Pancreas (tissue), 10 donors: ENCODE results near the gene VWF. TPM values are rescaled to one million over a fixed set of nuclear protein-coding genes. Genes with fewer than 3 reads are reported as not detected.

ENCODE experiments used
- ATAC-seq, 4 donors: fragments of 200-7000 bp; cut with Tn5 transposase; one replicate each; pipeline versions ENCODE4 v1.8.0 to v1.9.1; 2020; ENCODE audit warnings: mild to moderate bottlenecking in 4 of 4, moderate library complexity in 4 of 4
- DNase-seq, 6 donors: peaks; one replicate each; pipeline ENCODE4 v3.0.0-alpha.2; 2020
- FAIRE-seq: peaks from 2 replicates; lab custom pipeline; 2012; peaks lifted over from hg19 to GRCh38; lab: Jason Lieb, UNC
- H3K27ac ChIP-seq, 4 donors: fragments of 200-600 bp; sonication (generic); 1 replicate in 3 of 4; 2 replicates in 1 of 4; pipeline versions ENCODE4 v1.5.0 to v1.8.0; 2020
- H3K27me3 ChIP-seq, 4 donors: fragments of 200-600 bp; one replicate each; pipeline ENCODE4 v1.8.0; 2021
- H3K36me3 ChIP-seq, 3 donors: fragments of 200-600 bp; sonication (generic) in 1 of 3; one replicate each; pipeline versions ENCODE4 v1.5.0 to v1.8.0; 2020 to 2021
- H3K4me1 ChIP-seq, 3 donors: fragments of 200-600 bp; one replicate each; pipeline ENCODE4 v1.8.0; 2021
- H3K4me3 ChIP-seq, 4 donors: fragments of 200-600 bp; sonication (generic) in 2 of 4; one replicate each; pipeline versions ENCODE4 v1.5.0 to v1.8.0; 2020 to 2021
- H3K9me3 ChIP-seq, 4 donors: fragments of 200-600 bp; one replicate each; pipeline ENCODE4 v1.8.0; 2021
- WGBS, 2 donors: extraction: QIAGEN DNeasy Blood & Tissue Kit; methylation state at CpG; one replicate each; pipeline ENCODE4 v1.1.7; 2013; 5-methylcytosine and 5-hydroxymethylcytosine counted together
- intact Hi-C, 3 donors: fragments of 100-400 bp; cut with DNase I; formaldehyde crosslinking; loops; one replicate each; pipeline versions ENCODE4 v1.11.1 to v1.14.2; 2022
- polyA plus RNA-seq, 2 donors: library from polyadenylated mRNA; stranded (reverse); fragments of 200-250 nt; gene quantifications; one replicate each; pipeline ENCODE4 v1.2.3, GENCODE V29; 2013
- total RNA-seq, 6 donors: library from RNA; stranded (reverse); fragmentation: NEBNext Ultra II Directional in 4 of 6; extraction: Animal tissue kit (Norgen Biotek cat#: 25700) in 4 of 6; gene quantifications; one replicate each; pipeline versions ENCODE4 v1.2.1 to v1.2.4, GENCODE V29; 2021 to 2023
- TF ChIP-seq, protein P1 (sequence below), 4 donors: fragments of 200-600 bp; sonication (generic) in 3 of 4; IDR thresholded peaks; one replicate each; pipeline versions ENCODE4 v1.5.0 to v1.8.0; 2021; ENCODE audit warnings: antibody characterized with exemption in 4 of 4
- donor health status: healthy with polysubstance abuse.
- donor health status: DM: no; HTN: no; CAD: no; lungs with moderate emphysema.
- donor health status: DM: no; HTN: no; CAD: no.
- donor health status: control.
- donor health status: control.
- donor health status: Bipolar disorder and iron deficiency.
- donor health status: DM: yes; HTN: yes; CAD: no.
- donor health status: DM: no; HTN: no; CAD: no.
- donor health status: DM: no; HTN: no; CAD: no.
- donor health status: DM: yes; HTN: yes; CAD: no.

The VWF gene
- total and polyA plus RNA-seq, 8 donors, result 15.9 to 53.1 (median 29.1) TPM

DNA sequence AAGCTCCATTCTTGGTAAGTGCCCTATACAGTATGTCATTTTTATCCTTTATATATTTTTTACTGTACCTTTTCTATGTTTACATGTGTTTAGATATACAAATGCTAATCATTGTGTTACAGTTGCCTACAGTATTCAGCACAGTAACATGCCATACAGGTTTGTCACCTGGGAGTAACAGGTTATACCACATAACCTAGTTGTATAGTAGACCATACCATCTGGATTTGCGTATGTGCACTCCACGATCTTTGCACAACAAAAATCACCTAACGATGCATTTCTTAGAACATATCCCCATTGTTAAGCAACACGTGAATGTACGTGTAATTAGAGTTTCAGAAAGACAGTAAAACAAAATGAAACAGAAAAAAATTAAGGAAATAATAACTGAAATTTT lies 167.5 kb downstream of the VWF start:
- Histone ChIP-seq H3K4me1 (no peaks in the 10 kb centered on the region), H3K27me3 (peaks cover 0 to 4% (median 1%) of the 10 kb centered on the region in 4 donors), H3K36me3 (no peaks in the 10 kb centered on the region), H3K27ac (no peak overlapping the region), H3K9me3 (no peaks in the 10 kb centered on the region), H3K4me3 (no peak overlapping the region)
- no peak for ATAC-seq
- WGBS, 2 donors, result 80 to 88% methylated on average over 5 of the region's 5 CpGs
- no peak for FAIRE-seq
- TF ChIP-seq, protein P1, sequence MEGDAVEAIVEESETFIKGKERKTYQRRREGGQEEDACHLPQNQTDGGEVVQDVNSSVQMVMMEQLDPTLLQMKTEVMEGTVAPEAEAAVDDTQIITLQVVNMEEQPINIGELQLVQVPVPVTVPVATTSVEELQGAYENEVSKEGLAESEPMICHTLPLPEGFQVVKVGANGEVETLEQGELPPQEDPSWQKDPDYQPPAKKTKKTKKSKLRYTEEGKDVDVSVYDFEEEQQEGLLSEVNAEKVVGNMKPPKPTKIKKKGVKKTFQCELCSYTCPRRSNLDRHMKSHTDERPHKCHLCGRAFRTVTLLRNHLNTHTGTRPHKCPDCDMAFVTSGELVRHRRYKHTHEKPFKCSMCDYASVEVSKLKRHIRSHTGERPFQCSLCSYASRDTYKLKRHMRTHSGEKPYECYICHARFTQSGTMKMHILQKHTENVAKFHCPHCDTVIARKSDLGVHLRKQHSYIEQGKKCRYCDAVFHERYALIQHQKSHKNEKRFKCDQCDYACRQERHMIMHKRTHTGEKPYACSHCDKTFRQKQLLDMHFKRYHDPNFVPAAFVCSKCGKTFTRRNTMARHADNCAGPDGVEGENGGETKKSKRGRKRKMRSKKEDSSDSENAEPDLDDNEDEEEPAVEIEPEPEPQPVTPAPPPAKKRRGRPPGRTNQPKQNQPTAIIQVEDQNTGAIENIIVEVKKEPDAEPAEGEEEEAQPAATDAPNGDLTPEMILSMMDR (IDR thresholded peaks at IDR 0.05), result no peak
- intact Hi-C loops, result no loop called here
- no peak for DNase-seq

DNA sequence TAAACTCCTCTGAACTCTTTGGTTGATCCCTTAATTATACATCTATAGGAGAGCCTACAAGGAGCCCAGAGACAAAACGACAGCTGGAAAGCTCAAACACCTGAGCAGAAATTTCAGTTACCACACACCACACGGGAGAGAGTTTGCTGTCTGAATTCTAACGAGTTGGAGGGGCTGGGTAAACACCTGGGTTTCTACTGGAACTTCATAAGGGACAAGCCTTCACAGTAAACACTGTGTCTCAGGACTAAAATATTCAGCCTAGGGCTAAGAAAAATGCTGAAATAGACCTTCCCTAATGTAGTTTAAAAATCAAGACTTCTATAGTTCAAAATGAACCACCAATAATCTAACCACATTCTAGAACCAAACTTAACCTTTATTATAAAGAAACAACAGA lies 169.8 kb downstream of the VWF start:
- Histone ChIP-seq H3K4me3 (no peak overlapping the region), H3K27me3 (peaks cover 0 to 4% (median 0%) of the 10 kb centered on the region in 4 donors), H3K4me1 (no peaks in the 10 kb centered on the region), H3K27ac (no peak overlapping the region), H3K36me3 (no peaks in the 10 kb centered on the region), H3K9me3 (no peaks in the 10 kb centered on the region)
- no peak for FAIRE-seq
- TF ChIP-seq, protein P1 (IDR thresholded peaks at IDR 0.05), result no peak
- WGBS, 2 donors, result 7 to 9% methylated on average over 3 of the region's 3 CpGs
- ATAC-seq, result no peak
- DNase-seq, result no peak
- intact Hi-C loops, result no loop called here

DNA sequence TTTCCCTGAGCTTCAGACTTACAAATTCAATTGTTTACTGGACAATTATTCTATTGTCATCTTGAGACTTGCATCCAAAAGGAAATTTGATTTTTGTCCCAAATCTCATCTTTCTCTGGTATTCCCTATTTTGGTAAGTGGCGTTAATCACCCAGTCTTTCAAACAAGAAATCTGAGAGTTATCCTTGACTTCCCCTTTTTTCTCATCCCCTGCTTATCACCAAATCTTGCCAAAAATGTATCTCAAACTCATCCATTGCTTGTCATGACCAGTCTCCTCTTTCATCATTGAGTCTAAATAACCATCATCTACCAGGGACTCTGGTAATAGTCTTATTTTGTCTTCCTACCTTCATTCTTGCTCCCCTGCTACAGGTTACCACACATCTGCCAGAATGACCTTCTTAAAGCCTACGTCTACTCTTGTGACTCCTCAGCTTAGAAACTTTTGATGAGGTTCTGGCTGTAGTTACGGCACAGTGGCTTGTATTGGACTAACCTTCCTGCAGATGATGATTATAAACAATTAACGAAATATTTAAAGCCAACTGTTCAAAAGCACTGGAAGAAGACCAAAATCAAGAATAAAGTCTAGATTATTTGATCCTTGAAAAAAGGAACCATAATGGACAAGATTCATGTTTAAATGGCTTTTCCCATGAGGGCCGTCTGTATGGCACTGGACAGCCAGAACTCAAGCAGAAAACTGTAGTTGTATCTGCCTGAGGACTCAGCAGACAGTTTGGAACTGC lies 170.5 kb downstream of the VWF start:
- no peak for FAIRE-seq
- Histone ChIP-seq H3K9me3 (no peaks in the 10 kb centered on the region), H3K27ac (no peak overlapping the region), H3K4me1 (no peaks in the 10 kb centered on the region), H3K4me3 (no peak overlapping the region), H3K36me3 (no peaks in the 10 kb centered on the region), H3K27me3 (peaks cover 0 to 4% (median 0%) of the 10 kb centered on the region in 4 donors)
- no peak for ATAC-seq
- intact Hi-C loops, result no loop called here
- 64 to 67% methylated on average over 5 of the region's 5 CpGs for whole genome bisulfite sequencing, 2 donors
- TF ChIP-seq, protein P1 (IDR thresholded peaks at IDR 0.05), result no peak
- no peak for DNase-seq

DNA sequence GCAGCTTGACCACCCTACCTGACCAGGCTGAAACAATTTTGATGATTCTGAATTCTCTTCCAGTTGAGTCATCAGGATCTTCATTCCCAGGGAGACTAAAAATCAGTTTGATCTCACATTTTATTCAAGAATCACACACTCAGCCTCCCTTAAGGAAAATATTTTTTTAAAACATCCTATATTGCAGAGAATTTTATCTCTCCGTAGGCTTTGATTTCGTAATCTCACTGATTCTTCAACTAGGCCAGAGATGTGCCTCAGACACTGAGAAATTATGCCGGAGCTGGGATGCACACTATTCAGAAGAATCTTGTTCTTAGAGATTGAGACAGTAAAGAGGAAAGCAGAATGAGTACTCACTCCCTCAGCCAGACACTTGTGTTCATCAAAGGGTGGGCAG lies 172.4 kb downstream of the VWF start:
- H3K27me3 ChIP-seq, result peaks cover 0 to 4% (median 0%) of the 10 kb centered on the region in 4 donors
- H3K9me3 ChIP-seq, result no peaks in the 10 kb centered on the region
- no peaks in the 10 kb centered on the region for H3K36me3 ChIP-seq
- FAIRE-seq (no peak), ATAC-seq (no peak), DNase-seq (no peak)
- intact Hi-C loops, result no loop called here
- TF ChIP-seq, protein P1 (IDR thresholded peaks at IDR 0.05), result no peak
- WGBS, 2 donors, result 73 to 85% methylated on average over 3 of the region's 3 CpGs
- H3K27ac ChIP-seq, result no peak overlapping the region
- no peaks in the 10 kb centered on the region for H3K4me1 ChIP-seq
- no peak overlapping the region for H3K4me3 ChIP-seq

DNA sequence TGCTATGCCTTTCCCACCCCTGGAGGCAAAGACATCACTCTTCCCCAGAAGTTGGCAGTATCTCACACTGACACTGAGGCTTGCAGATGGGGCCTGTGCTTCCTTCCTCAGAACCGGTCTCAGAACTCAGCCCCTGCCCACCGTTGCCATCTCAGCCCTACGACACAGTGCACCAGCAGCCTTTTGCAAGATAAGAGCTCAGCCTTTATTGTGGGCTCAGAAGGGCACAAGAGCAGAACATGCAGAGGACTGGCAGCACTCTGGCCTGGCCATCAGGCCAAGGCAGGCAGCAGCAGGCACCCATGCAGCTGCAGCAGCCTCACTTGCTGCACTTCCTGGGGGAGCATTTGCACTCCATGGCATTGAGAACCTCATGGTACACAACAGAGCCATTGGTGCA lies 175.8 kb downstream of the VWF start:
- FAIRE-seq, result no peak
- peaks cover 0 to 14% (median 5%) of the 10 kb centered on the region in 4 donors for H3K27me3 ChIP-seq
- no peak overlapping the region for H3K27ac ChIP-seq
- no peak overlapping the region for H3K4me3 ChIP-seq
- 53 to 69% methylated on average over 3 of the region's 3 CpGs for WGBS, 2 donors
- intact Hi-C loops, result no loop called here
- TF ChIP-seq, protein P1 (IDR thresholded peaks at IDR 0.05), result no peak
- no peaks in the 10 kb centered on the region for H3K36me3 ChIP-seq
- DNase-seq, result no peak
- H3K4me1 ChIP-seq, result no peaks in the 10 kb centered on the region
- H3K9me3 ChIP-seq, result no peaks in the 10 kb centered on the region
- ATAC-seq, result no peak
